A673 (cell line): ENCODE data around the gene GAS7.

Experiments
- EZH2 ChIP-seq: fragments of 200-600 bp; sonication (generic); IDR thresholded peaks from 2 replicates; pipeline ENCODE4 v1.6.1; 2017; ENCODE audit warnings: borderline replicate concordance, low read depth, mild to moderate bottlenecking, mixed read lengths, antibody characterized with exemption, low read length; ENCODE audit not compliant: poor library complexity, severe bottlenecking
- TF ChIP-seq, protein P1 (sequence below): fragments of 300-800, 200-600 bp; sonication (generic); conservative IDR thresholded peaks from 2 replicates; pipeline ENCODE4 v1.5.1; 2017; ENCODE audit warnings: low read depth, mild to moderate bottlenecking, antibody characterized with exemption, low read length, moderate library complexity, mixed read lengths

DNA sequence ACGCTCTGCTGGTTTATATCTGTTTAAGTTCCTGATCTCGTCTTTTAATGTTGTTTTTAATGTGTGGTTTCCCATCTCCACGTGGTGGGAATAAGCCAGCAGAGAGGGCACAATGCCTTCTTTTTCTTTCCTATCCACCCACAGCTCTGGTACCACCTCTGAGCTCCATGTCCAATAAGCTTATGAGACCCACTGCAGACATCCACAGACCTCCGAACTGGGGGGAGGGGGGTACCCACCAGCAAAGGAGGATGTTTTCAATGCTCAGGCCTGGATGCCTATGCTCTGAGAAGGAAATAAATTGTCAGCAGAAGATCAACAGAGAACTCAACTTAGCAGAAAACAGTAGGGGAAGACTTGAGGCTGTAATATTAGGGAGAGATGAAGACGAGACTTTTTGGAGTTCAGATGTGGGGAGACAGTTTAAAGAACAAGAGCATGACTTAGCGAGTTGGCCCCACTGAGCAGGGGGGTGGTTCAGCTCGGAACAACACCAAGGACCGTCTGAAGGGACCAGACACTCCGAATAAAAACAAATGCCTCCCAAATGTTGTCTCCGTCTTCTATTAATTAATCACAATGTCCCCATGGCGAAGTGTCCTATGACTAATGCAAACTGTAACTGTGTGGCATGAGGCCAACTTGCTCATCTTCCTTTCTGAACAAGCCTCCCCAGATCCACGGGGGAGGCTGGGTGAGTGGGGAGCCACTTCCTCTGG is 62.7 kb downstream of the GAS7 start:
- TF ChIP-seq, protein P1, sequence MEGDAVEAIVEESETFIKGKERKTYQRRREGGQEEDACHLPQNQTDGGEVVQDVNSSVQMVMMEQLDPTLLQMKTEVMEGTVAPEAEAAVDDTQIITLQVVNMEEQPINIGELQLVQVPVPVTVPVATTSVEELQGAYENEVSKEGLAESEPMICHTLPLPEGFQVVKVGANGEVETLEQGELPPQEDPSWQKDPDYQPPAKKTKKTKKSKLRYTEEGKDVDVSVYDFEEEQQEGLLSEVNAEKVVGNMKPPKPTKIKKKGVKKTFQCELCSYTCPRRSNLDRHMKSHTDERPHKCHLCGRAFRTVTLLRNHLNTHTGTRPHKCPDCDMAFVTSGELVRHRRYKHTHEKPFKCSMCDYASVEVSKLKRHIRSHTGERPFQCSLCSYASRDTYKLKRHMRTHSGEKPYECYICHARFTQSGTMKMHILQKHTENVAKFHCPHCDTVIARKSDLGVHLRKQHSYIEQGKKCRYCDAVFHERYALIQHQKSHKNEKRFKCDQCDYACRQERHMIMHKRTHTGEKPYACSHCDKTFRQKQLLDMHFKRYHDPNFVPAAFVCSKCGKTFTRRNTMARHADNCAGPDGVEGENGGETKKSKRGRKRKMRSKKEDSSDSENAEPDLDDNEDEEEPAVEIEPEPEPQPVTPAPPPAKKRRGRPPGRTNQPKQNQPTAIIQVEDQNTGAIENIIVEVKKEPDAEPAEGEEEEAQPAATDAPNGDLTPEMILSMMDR: no peak
- no peak for TF ChIP-seq EZH2
